A549 (cell line): ENCODE results near the gene DSCAML1.

Experiments
- BHLHE40 ChIP-seq: IDR thresholded peaks from 2 replicates; pipeline ENCODE4 v1.6.1; 2012; ENCODE audit warnings: low read depth, low read length, inconsistent platforms
- CEBPB ChIP-seq, 2 experiments: fragments of >200 bp in 1 of 2; sonication (Bioruptor Twin) in 1 of 2; formaldehyde crosslinking in 1 of 2; IDR thresholded peaks; 2 replicates each; pipeline ENCODE4 v1.6.1; 2012 to 2016
- EP300 ChIP-seq, 2 experiments: fragments of >200 bp; sonication (Bioruptor Twin); formaldehyde crosslinking; IDR thresholded peaks; 2 replicates in 1 of 2; 3 replicates in 1 of 2; pipeline ENCODE4 v1.6.1; 2016 to 2017
- HDAC2 ChIP-seq: fragments of 200-600 bp; sonication (generic); IDR thresholded peaks from 2 replicates; pipeline ENCODE4 v1.6.1; 2016
- HOXB13 ChIP-seq: fragments of 250-450 bp; sonication (Bioruptor Pico); IDR thresholded peaks from 2 replicates; pipeline ENCODE4 v1.5.0; 2020; ENCODE audit warnings: low read depth, mild to moderate bottlenecking, moderate library complexity
- JUN ChIP-seq, 2 experiments: fragments of >200 bp; sonication (Bioruptor Twin); formaldehyde crosslinking; IDR thresholded peaks; 2 replicates in 1 of 2; 3 replicates in 1 of 2; pipeline ENCODE4 v1.6.1; 2016 to 2017
- MAZ ChIP-seq: fragments of 150-350 bp; IDR thresholded peaks from 2 replicates; pipeline ENCODE4 v1.6.1; 2014; ENCODE audit warnings: antibody characterized with exemption, low read depth, low read length, borderline replicate concordance
- NR3C1 ChIP-seq: fragments of >200 bp; sonication (Bioruptor Twin); formaldehyde crosslinking; IDR thresholded peaks from 3 replicates; pipeline ENCODE4 v1.6.1; 2017
- POLR2A ChIP-seq: IDR thresholded peaks from 2 replicates; pipeline ENCODE4 v1.6.1; 2012; ENCODE audit warnings: mild to moderate bottlenecking, low read length
- TF ChIP-seq, protein P1 (sequence below): fragments of >200 bp; sonication (Bioruptor Twin); formaldehyde crosslinking; IDR thresholded peaks from 3 replicates; pipeline ENCODE4 v1.5.1; 2016
- TF ChIP-seq, protein P2 (sequence below): IDR thresholded peaks from 2 replicates; pipeline ENCODE4 v1.6.1; 2012

DNA sequence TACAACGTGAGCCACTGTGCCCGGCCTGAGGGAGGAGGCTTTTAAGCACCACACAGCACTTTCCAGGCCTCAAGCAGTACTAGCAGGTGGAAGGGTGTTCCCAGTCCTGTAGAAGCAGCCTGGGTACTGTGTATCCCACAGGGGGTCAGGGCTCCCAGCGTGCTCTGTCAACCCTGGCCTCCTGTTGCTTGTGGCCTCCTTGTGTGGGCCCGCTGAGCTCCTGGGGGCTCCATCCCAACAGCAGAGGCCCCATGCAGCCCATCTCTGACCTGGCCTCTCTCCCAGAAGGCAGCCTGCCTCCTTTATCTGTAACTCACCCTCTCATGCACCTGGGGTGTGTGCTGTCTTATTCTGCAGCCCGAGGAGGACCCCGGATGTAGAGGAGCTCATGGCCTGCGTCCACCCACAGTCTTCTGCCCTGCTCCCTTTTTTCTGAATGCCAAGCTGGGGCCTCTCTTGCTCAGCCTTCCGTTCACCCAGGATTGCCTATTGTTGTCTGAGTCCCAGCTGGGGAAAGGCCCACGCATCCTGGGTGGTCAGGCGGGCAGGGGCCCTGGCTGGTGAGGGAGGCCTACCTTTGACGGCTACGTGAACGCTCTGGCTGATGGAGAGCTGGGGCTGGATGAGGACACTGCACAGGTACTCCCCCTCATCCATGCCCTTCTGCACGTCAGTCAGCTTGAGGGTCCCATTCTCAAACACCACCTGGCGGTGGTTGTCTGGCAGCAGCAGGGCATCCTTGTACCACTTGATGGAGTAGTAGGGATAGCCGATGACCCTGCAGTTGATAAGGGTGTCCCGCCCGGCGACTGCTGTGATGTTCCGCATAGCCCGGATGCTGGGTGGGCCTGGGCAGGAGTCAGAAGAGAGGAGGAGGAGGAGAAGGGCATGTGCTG is 280.9 kb downstream of the DSCAML1 start:
- TF ChIP-seq, protein P1, sequence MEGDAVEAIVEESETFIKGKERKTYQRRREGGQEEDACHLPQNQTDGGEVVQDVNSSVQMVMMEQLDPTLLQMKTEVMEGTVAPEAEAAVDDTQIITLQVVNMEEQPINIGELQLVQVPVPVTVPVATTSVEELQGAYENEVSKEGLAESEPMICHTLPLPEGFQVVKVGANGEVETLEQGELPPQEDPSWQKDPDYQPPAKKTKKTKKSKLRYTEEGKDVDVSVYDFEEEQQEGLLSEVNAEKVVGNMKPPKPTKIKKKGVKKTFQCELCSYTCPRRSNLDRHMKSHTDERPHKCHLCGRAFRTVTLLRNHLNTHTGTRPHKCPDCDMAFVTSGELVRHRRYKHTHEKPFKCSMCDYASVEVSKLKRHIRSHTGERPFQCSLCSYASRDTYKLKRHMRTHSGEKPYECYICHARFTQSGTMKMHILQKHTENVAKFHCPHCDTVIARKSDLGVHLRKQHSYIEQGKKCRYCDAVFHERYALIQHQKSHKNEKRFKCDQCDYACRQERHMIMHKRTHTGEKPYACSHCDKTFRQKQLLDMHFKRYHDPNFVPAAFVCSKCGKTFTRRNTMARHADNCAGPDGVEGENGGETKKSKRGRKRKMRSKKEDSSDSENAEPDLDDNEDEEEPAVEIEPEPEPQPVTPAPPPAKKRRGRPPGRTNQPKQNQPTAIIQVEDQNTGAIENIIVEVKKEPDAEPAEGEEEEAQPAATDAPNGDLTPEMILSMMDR: no peak
- TF ChIP-seq MAZ (no peak), NR3C1 (no peak), POLR2A (no peak), HOXB13 (no peak), EP300 (IDR thresholded peaks at IDR 0.05) (no peak), BHLHE40 (no peak), HDAC2 (no peak), JUN (IDR thresholded peaks at IDR 0.05) (no peak), CEBPB (IDR thresholded peaks at IDR 0.05) (no peak)
- TF ChIP-seq, protein P2, sequence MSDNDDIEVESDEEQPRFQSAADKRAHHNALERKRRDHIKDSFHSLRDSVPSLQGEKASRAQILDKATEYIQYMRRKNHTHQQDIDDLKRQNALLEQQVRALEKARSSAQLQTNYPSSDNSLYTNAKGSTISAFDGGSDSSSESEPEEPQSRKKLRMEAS: no peak
